IPS DF 4.7 (cell line): Measurements from ENCODE around the gene PSMD7.
A peak's percentile ranks its signal among the peaks of the same experiment; 100 is the strongest.

Experiments used
- DNase-seq: peaks from one replicate; pipeline ENCODE4 v3.0.0-alpha.2; 2013; ENCODE audit warnings: low spot score; ENCODE audit errors: extremely low read depth

Gene PSMD7

GRCh38 chr16:74296432-74297144, at the start of gene PSMD7:
TSS of gene PSMD7 (plus strand) at chr16:74296814. CDS start at chr16:74296915, 101 bp downstream.
- DNase-seq: peak; percentile 46

- no peak for DNase-seq
Measured at GRCh38 chr16:74249254-74249653, 47.4 kb upstream of the PSMD7 start.

DNA sequence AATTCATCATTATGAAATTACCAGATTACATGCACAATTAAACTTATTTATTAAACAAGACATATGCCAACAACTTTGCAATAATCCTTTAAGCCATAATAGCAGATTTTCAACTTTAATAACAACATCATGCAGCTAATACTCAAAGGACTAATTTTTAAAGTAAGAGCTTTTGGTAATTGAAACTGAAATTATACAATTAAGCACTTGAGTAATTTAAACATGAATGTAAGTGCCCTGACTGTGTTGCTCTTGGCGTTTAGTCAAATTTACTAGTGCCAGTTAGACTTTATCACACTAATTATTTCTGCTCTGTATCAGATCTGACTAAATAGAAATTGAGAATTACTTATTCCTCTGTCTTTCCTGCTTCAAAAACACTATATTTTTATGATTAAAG, 46.8 kb upstream of the PSMD7 start:
- no peak for DNase-seq

DNA sequence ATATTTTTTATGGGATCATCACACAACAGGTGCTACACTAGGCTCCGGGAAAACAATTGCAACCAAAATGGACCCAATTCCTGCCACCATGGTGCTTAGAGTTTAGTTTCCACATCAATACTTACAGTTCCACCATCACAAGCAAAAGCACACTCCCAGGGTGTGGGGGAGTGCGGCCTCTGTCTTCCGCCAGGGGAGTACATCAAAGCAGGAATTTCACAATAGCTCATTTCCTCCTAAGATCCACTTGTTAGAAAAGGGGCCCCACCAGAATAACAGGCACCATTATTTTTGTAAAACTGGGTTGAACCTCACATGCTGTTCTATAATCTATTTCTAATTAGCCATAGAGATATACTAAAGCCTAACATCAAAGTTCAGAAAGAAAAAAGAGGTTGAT, 44.3 kb upstream of the PSMD7 start:
- DNase-seq: no peak

DNA sequence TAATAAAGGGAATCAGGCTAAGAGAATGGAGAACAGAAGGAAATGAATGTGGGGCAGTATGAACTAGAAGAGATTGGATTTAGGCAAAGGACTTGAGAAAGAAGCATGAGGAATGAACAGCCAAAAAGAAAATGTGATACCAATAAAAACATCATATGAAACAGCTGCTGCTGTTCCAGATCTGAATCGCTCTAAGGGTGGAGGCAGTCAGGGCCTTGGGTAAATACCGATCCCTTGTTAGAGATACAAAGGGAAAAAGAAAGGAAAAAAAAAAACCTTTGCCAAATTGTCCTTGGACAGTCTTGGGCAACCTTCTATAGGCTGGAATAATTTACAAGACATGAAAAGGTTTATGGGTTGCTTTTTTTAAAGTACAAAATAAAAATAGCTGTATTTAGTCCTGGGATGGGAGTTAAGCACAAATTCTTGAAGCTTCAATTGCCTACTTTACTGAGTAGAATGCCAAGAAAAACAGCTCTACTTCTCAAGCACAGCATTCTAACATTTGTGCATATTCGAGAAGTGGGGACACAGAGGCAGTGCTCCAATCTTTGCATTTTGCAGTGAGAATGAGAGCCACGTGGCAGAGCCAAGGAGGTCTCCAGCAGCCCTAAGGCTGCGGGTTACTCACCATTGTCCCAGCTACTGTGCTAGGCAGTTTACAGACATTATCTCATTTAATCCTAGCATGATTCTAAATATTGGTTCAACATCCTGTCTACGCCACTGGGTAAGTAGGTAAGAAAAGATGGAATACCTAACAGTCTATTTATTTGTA, 43.3 kb upstream of the PSMD7 start:
- no peak for DNase-seq

GRCh38 chr16:74257061-74257460, 39.6 kb upstream of the PSMD7 start:
- no peak for DNase-seq

DNA sequence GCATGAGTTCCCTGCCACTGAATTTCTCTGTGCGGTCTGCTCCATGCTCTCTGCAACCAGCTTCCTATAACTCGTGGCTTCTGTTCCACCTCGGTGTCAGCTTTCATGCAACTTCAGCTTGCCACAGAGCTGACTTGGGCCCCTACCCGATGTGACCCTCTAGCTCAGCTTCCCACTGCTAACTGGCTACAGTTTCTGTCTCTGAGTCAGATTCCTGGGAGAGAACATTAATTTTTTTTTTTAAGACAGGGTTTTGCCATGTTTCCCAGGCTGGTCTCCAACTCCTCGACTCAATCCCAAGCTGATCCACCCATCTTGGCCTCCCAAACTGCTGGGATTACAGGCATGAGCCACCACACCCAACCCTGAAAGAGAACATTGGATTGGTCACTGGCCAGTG, 35.5 kb upstream of the PSMD7 start:
- no peak for DNase-seq

GRCh38 chr16:74264811-74265210, 31.8 kb upstream of the PSMD7 start:
- DNase-seq: no peak

DNA sequence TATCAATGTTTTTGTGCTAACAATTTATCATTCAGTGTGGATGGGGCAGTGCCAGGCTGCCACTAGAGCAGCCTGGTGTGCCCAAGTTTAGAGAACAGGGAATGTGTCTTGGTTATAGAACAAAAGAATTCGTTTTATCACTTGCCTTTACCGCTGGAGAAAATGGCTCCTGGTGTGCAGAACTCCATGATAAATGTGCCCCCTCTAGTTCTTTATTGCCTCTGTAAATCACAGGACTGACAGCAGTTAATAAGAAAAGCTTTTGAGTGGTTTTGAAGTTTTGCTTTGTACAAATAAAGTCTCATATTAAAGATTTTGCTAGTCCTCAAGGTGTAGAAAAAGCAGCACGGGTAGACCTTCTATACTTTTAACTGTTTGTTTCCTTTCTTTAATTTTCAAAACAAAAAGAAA, 28.2 kb upstream of the PSMD7 start:
- no peak for DNase-seq

DNA sequence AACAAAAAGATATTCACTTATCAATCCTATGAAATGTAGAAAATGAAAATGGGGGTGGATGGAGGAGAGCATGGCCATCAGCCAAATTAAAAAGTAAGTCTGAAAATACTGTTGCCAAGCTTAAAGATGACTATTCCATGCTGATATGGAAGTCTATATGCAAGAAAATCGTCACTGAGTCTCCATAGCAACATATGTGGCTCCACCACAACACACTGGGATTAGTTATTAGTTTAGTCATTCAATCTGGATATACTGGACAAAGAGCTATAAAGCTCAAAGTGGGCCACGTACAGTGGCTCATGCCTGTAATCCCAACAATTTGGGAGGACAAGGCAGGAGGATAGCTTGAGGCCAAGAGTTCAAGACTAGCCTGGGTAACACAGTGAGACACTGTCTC, 24.7 kb upstream of the PSMD7 start:
- DNase-seq: no peak

DNA sequence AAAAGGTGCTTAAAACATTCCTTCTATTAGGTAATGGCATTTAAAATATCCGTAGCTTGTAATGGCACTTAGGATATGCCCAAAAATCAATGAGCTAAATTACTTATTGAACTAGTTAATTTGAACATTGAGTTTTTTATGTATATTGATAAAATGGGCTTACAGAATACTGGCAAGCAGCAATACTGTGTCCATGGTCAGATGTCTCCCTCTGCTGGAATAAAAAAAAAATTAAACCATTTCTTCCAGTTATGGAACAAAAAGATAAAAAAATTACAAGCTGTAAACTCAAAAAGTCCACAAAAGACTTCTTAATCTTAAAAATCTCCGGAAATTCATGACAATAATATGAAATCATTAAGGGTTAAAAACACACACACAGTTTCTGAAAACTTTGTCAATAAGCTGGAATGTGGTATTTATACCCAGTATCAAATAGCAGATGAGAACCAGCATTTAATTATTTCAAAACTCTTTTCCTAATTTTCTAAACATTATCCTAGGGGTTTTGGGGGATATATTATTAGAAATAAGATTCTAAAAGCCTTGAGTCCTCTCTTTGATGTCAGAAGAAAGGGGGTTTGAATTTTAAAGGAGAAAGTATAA, 21.5 kb upstream of the PSMD7 start:
- DNase-seq: no peak

DNA sequence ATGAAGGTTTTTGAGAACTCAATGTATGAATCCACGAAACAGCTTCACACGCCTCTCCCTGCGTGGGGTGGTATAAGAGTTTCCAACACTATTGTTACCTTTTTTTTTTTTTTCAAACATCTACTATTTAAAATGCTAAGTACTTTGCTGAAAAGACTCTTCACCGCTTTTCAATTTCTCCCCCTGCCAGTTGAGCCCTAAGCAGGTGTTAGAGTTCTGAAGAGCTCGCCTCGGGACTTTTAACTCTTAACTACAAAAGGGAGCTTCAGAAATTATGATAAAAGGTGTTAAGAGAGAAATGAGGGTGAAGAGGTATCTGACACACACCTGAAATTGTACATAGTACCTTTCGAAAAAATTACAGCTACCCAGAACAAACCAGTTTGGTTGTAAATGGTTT, 20.9 kb upstream of the PSMD7 start:
- DNase-seq: no peak

- no peak for DNase-seq
Measured at GRCh38 chr16:74277974-74278373, 18.6 kb upstream of the PSMD7 start.

DNA sequence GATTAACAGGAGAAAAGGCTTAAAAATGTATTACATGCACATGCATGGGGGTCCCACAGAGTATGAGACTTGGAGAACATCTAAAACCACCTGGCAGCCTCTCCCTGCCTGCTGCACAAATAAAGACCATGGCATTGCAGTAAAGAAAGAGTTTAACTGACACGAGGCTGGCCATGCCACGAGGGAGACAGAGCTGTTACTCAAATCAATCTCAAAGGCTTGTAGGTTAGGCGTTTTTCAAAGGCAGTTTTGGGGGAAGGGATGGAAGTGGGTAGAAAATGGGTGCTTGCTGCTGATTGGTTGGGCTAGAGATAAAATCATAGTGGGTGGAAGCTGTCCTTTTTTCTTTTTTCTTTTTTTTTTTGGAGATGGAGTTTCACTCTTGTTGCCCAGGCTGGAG, 17.3 kb upstream of the PSMD7 start:
- no peak for DNase-seq

- no peak for DNase-seq
Measured at GRCh38 chr16:74279805-74280204, 16.8 kb upstream of the PSMD7 start.

GRCh38 chr16:74280448-74280847, 16.2 kb upstream of the PSMD7 start:
- DNase-seq: no peak

DNA sequence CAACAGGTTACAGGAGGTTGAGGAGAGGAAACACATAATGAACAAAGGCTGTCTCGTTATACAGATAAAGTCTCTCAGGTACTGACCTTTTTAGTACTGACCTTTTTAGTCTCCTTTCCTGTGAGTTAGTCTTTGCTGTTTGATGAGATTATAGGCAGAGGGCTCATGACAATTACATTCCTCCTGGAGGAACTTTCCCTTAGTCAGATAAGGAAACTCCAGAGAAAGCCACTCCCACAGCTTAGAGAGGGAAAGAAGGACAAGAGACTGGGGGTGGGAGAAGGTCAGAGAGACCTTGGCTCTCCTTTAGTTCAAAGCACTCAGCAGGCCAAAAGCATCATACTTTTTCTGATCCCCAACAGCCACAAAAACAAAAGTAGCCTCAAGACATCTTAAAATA, 15.3 kb upstream of the PSMD7 start:
- DNase-seq: no peak

DNA sequence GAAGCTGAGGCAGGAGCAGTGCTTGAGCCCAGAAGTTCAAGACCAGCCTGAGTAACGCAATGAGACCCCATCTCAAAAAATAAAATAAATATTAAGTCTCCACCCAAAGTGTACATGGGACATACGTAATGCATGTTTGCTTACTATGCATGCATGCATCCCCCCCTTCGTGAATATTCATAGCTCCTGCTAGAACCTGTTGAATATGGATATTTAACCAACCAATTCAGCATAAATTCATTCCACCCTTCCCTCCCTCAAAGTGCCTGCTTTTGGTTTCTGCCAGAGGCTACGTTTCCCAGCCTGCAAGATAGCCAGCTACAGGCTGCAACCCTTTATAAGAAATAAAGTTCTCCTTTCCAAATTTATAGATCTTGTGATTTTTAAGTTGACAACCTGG, 12.9 kb upstream of the PSMD7 start:
- DNase-seq: no peak

GRCh38 chr16:74288065-74288464, 8.5 kb upstream of the PSMD7 start:
- DNase-seq: no peak

DNA sequence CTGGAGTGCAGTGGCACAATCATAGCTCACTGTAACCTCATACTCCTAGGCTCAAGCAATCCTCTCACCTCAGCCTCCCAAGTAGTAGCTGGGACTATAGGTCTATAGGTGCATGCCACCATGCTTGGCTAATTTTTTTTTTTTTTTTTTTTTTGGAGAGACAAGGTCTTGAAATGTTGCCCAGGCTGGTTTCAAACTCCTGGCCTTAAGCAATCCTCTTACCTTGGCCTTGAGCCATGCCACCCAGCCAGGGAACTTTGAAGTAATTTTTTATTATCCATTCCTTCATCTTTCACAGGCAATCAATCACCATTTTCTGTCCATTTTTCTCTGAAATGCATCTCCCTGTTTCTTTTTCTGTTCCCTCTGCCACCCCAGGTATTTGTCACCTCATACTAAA, 6.3 kb upstream of the PSMD7 start:
- no peak for DNase-seq

DNA sequence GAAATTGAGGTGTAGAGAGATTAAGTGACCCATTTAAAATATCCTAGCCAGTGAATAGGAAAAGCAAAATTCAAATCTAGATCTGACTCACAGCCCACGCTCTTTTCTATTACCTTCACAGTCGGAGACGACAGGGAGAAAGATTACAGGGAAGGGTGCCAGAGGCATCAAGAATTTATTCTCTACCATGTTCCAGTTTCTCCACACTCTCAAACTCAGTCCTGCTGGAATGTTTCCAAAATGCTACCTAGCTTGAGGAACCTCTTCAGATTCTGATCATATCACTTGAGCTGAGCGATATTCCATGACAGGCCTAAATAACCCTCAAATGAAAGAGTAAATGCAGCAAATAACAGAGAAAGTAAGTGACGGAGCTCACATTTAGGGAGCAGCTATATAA, 5.4 kb upstream of the PSMD7 start:
- DNase-seq: no peak

- DNase-seq: no peak
Measured at GRCh38 chr16:74291577-74292208, 4.9 kb upstream of the PSMD7 start.
